ENCODE results near the gene CLCA2.

CLCA2 gene

DNA sequence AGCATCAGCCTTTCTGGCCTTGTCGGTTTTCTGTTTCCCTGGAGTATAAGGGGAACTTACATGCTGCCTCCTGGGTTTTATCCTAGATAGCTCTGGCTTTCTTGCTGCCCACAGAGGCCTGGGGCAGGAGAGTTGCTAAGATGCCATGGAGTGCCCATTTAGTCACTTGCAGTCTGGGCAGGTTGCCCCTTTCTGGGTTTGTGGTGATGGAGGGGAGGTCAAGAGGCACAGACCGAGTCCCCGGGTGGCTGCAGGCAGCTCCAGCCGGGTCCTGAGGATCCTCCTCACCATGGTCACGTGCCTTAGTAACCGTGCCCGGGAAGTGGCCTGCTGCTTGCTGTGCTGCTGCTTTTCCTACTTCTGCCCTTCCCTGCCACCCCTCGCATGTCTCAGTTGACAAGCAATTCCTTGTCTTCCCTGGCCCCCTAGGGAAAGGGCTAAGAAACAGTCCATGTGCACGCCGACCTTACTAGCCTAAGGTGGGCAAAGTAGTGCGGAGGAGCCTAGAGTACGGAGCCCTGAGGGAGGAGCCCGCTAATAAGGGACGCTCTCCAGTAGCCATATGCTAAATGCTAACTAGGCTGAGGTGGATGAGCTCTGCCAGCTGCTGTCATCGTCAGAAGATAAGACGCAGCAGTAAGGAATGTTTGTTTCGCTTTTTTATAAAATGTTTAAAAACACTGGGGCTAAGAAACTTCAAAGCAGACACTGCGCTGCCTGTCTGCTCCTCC is 79.6 kb downstream of the CLCA2 start:
- Histone ChIP-seq H3K9ac (no peak overlapping the region), H3K4me3 (no peak overlapping the region), H4K20me1 (no peaks in the 10 kb centered on the region), H3K27ac (no peak overlapping the region), H3K36me3 (no peaks in the 10 kb centered on the region), H3K4me1 (no peaks in the 10 kb centered on the region), H3K4me2 (no peak overlapping the region), H3K9me3 (no peaks in the 10 kb centered on the region), H3K27me3 (no peaks in the 10 kb centered on the region)
- no peak for TF ChIP-seq Cebpa-rat (IDR thresholded peaks at IDR 0.05)

DNA sequence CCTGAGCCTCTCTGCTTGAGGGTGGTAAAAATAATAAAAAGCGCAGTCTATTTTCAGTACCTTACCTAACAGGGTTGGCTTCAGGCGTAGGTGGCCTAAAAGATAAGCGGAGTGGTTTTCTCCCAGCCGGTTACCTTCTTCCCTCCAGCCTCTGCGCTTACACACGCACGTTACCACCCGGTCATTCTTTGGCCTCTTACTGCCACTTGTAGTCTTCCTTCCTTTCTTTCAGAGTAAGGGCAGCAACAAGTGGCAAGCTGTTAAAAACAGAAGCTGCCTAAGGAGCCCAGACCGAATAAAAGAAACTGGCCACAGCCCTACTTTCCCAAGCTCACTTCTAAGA is 80.1 kb downstream of the CLCA2 start:
- no peaks in the 10 kb centered on the region for H3K27me3 ChIP-seq
- no peaks in the 10 kb centered on the region for H4K20me1 ChIP-seq
- no peaks in the 10 kb centered on the region for H3K36me3 ChIP-seq
- H3K9me3 ChIP-seq = no peaks in the 10 kb centered on the region
- no peak overlapping the region for H3K9ac ChIP-seq
- H3K27ac ChIP-seq = no peak overlapping the region
- H3K4me1 ChIP-seq = no peaks in the 10 kb centered on the region
- no peak overlapping the region for H3K4me2 ChIP-seq
- H3K4me3 ChIP-seq = no peak overlapping the region
- no peak for TF ChIP-seq Cebpa-rat (IDR thresholded peaks at IDR 0.05)

DNA sequence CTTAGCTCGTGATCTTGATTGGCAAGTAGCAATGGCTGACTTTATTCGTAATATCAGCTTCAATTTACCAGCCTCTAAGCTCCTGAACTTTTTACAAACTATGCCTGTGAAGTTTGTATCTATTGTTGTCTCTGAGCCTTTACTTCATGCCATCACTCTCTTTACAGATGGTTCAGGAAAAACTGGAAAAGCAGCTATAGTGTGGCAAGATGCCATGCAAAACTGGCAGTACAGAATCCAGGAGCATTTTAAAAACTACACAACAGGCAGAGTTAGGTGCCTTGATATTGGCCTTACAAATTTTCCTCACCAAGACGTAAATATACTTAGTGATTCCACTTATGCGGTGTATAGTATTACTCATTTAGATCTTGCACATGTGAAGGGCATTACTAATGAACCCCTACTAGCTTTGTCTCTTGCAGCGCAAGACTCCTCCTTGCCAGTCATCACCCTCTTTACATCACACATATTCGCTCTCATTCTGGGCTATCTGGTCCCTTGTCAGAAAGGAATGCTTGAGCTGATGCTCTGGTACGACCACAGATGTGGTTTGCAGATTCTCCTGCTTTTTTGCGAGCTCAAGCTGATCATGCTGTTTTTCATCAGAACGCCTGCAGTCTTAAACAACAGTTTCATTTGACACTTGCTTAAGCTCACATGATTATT is 81.1 kb downstream of the CLCA2 start:
- no peak overlapping the region for H3K27ac ChIP-seq
- no peaks in the 10 kb centered on the region for H3K27me3 ChIP-seq
- no peaks in the 10 kb centered on the region for H4K20me1 ChIP-seq
- no peak overlapping the region for H3K9ac ChIP-seq
- no peaks in the 10 kb centered on the region for H3K4me1 ChIP-seq
- H3K36me3 ChIP-seq = no peaks in the 10 kb centered on the region
- H3K9me3 ChIP-seq = no peaks in the 10 kb centered on the region
- no peak for TF ChIP-seq Cebpa-rat (IDR thresholded peaks at IDR 0.05)
- no peak overlapping the region for H3K4me3 ChIP-seq
- no peak overlapping the region for H3K4me2 ChIP-seq

DNA sequence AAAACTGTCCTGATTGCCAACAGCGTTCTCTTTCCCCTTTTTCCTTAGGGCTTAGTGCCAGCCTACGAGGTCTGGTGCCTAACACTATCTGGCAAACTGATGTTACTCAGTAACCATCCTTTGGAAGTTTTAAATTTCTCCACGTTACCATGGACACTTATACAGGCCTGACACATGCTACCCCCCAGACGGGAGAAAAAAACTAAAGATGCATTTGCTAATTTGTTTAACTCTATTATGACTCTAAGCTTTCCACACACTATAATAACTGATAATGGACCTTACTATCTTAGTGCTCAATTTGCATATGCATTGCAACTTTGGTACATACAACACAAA is 81.6 kb downstream of the CLCA2 start:
- Histone ChIP-seq H3K4me2 (no peak overlapping the region), H3K4me3 (no peak overlapping the region), H3K27ac (no peak overlapping the region), H3K36me3 (no peaks in the 10 kb centered on the region), H3K9ac (no peak overlapping the region), H3K4me1 (no peaks in the 10 kb centered on the region), H3K27me3 (no peaks in the 10 kb centered on the region), H4K20me1 (no peaks in the 10 kb centered on the region), H3K9me3 (no peaks in the 10 kb centered on the region)
- TF ChIP-seq Cebpa-rat (IDR thresholded peaks at IDR 0.05) = no peak

Measured in BLaER1 (cell line).